Jurkat, Clone E6-1 (cell line): Measurements from ENCODE around the gene FKBP3. TPM values are rescaled to one million over a fixed set of nuclear protein-coding genes. Genes with fewer than 3 reads are reported as not detected.
"Not testable (repeated sequence)": the region's sequence is repeated elsewhere in the genome, so short reads cannot be mapped to it uniquely, and the experiment has no call there.

Source experiments
- DNase-seq: peaks from one replicate; pipeline ENCODE4 v3.0.0-alpha.2; 2011; ENCODE audit warnings: low read depth, low spot score
- H3K4me3 ChIP-seq: 2 replicates; pipeline ENCODE4 v1.5.1; 2011; ENCODE audit warnings: mild to moderate bottlenecking, low read length, control low read depth, moderate library complexity
- polyA plus RNA-seq: library from polyadenylated mRNA; unstranded; fragments of >200 nt; gene quantifications from one replicate; pipeline ENCODE4 v1.2.1, GENCODE V29; 2012; ENCODE audit warnings: missing spikeins; ENCODE audit not compliant: insufficient read length, insufficient read depth

Gene FKBP3
- 134 TPM for polyA plus RNA-seq

GRCh38 chr14:45134051-45134958 lies at the start of gene FKBP3:
FKBP3 (minus strand) TSS chr14:45134481; CDS start chr14:45134456, 25 bp downstream.
- peak within 1 kb of the TSS; percentile 68 for H3K4me3 ChIP-seq
- peak; percentile 99 for DNase-seq

GRCh38 chr14:45181806-45182205 lies 47.5 kb upstream of the FKBP3 start:
- no peak for DNase-seq

GRCh38 chr14:45181329-45181728 lies 47.0 kb upstream of the FKBP3 start:
- no peak for DNase-seq
- H3K4me3 ChIP-seq: no peak overlapping the region

More at GRCh38 chr14:45181806-45182205, 47.5 kb upstream of the FKBP3 start:
- no peak overlapping the region for H3K4me3 ChIP-seq

- H3K4me3 ChIP-seq: no peak overlapping the region
- DNase-seq: no peak
These were observed 42.8 kb upstream of the FKBP3 start for GRCh38 chr14:45177076-45177475.

- H3K4me3 ChIP-seq: no peak overlapping the region
These were observed 35.6 kb upstream of the FKBP3 start for GRCh38 chr14:45169906-45170305.

GRCh38 chr14:45156067-45156466 lies 21.8 kb upstream of the FKBP3 start:
- no peak for DNase-seq
- no peak overlapping the region for H3K4me3 ChIP-seq

More at GRCh38 chr14:45169906-45170305, 35.6 kb upstream of the FKBP3 start:
- no peak for DNase-seq

- DNase-seq: no peak
- no peak overlapping the region for H3K4me3 ChIP-seq
These were observed 16.2 kb upstream of the FKBP3 start for GRCh38 chr14:45150386-45150890.

GRCh38 chr14:45149602-45150001 lies 15.3 kb upstream of the FKBP3 start:
- H3K4me3 ChIP-seq: no peak overlapping the region
- no peak for DNase-seq

GRCh38 chr14:45145214-45145613 lies 10.9 kb upstream of the FKBP3 start:
- H3K4me3 ChIP-seq: no peak overlapping the region
- DNase-seq: no peak

GRCh38 chr14:45144658-45145057 lies 10.4 kb upstream of the FKBP3 start:
- no peak overlapping the region for H3K4me3 ChIP-seq
- DNase-seq: no peak

- H3K4me3 ChIP-seq, DNase-seq: not testable (repeated sequence)
These were observed 7.8 kb upstream of the FKBP3 start for GRCh38 chr14:45142083-45142482.

GRCh38 chr14:45140661-45141187 lies 6.4 kb upstream of the FKBP3 start:
- H3K4me3 ChIP-seq: no peak overlapping the region
- no peak for DNase-seq

GRCh38 chr14:45136399-45136798 lies 2.1 kb upstream of the FKBP3 start:
- peak overlapping the region; percentile 68 for H3K4me3 ChIP-seq
- no peak for DNase-seq

- DNase-seq: peak; percentile 99
- H3K4me3 ChIP-seq: peak within 1 kb of the TSS; percentile 68
These were observed 1.5 kb upstream of the FKBP3 start, which contains the start of gene FANCM for GRCh38 chr14:45135659-45136395. FANCM (plus strand) TSS chr14:45135930; CDS start chr14:45136032, 102 bp downstream.

GRCh38 chr14:45135156-45135555 lies 875 bp upstream of the FKBP3 start:
- peak overlapping the region; percentile 68 for H3K4me3 ChIP-seq
- DNase-seq: no peak

- peak overlapping the region; percentile 68 for H3K4me3 ChIP-seq
- no peak for DNase-seq
These were observed 614 bp downstream of the FKBP3 start for GRCh38 chr14:45133683-45134050.

GRCh38 chr14:45128963-45129629 lies 5.2 kb downstream of the FKBP3 start:
- DNase-seq: no peak
- no peak overlapping the region for H3K4me3 ChIP-seq

- DNase-seq: no peak
- H3K4me3 ChIP-seq: no peak overlapping the region
These were observed 8.5 kb downstream of the FKBP3 start for GRCh38 chr14:45125754-45126153.

GRCh38 chr14:45123271-45123670 lies 11.0 kb downstream of the FKBP3 start:
- no peak for DNase-seq
- H3K4me3 ChIP-seq: no peak overlapping the region
